CMK (cell line): ENCODE measurements around the gene LMBRD2.
A peak's percentile ranks its signal among the peaks of the same experiment; 100 is the strongest.
"Not testable (repeated sequence)": the region's sequence is repeated elsewhere in the genome, so short reads cannot be mapped to it uniquely, and the experiment has no call there.

ENCODE experiments used
- DNase-seq: peaks from one replicate; pipeline ENCODE4 v3.0.0-alpha.2; 2010; ENCODE audit warnings: low read depth

The LMBRD2 gene

DNA sequence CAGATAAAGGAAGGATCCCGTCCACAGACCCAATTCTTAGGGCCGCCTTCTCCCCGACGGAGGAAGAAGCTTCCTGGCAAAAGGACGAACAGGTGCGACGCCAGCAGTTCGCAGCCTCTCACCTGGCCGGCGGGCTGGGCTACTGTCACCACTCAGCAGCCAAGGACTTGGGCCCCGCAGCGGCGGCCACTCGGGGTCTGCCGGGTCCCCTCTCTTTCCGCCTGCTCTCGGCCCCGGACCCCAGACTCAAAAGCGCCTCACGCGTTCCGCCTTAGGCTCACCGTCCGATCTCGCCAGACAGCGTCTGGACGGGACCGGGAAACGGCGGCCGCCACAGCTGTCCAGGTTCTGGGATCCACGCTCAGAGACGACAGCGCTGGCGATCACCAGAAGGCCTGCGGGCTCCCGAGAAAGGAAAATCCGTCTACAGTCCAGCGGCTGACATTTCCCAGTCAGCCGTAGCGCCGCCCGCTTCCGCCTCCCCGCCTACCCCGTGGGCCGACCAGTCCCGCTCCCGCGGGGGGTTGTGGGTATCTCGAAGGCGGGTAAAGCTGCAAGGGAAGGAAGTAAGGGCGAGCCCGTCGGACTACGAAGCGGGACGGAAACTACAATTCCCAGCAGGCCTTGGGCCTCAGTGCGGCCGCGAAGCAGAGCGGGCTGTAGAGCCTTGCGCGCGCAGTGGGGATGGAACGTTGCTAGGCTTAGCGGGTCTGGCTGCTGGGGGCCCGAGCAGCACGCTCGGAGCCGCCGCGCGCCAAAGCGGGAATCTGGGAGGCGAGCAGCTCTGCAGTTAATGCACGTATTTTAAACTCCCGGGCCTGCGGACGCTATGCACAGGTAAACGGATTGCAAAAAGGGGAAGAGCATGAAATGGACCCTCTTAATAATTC, at the start of gene LMBRD2, which contains the start of gene SKP2:
Gene LMBRD2 (minus strand): TSS at position 454 of the 890 bp plus-strand sequence. CDS start 8,538 bp downstream, outside the sequence.
Gene SKP2 (plus strand): TSS at position 678 of the 890 bp plus-strand sequence. CDS start 152 bp downstream, at position 830.
- peak; percentile 89 for DNase-seq

DNA sequence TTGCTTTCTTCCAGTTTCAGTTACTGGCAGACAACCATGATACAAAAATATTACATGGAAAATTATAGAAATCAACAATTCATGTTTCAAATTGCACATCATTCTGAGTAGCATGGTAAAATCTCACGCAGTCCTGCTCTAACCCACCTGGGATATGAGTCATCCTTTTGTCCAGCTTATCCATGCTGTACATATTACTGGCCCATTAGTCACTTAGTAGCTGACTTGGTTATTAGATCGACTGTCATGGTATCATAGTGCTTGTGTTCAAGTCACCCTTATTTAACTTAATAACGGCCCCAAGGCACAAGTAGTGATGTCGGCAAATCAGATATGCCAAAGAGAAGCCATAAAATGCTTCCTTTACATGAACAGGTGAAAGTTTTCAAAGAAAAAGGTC, 48.8 kb upstream of the LMBRD2 start:
- no peak for DNase-seq

DNA sequence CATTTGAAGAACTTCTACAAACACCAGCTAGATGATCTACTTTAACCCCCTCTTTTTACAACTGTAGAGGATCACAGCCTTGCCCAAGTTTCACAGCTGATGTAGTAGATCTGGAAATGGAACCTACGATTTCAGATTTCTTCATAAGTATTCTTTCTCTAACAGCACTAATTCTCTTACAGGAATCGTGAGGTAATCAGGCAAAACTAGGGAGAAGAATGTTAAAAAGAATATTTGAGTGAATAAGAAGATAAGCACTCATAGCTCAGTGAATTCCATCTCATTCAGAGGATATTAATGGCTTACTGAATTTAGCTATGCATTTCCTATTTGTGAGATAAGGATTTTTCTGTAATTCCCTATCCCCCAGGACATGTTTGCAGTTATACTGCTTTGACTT, 47.9 kb upstream of the LMBRD2 start:
- no peak for DNase-seq

DNA sequence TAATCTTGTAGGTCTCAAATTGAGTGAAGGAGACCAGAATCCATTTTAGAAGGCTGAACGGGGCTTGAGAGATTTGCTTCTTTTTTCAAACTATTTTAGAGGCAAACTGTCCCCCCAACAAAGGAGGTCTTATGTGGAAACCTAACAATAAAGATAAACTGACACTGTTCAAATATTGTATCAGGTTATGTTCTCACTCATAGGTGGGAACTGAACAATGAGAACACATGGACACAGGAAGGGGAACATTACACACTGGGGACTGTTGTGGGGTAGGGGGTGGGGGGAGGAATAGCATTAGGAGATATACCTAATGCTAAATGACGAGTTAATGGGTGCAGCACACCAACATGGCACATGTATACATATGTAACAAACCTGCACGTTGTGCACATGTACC, 47.1 kb upstream of the LMBRD2 start:
- DNase-seq, result not testable (repeated sequence)

DNA sequence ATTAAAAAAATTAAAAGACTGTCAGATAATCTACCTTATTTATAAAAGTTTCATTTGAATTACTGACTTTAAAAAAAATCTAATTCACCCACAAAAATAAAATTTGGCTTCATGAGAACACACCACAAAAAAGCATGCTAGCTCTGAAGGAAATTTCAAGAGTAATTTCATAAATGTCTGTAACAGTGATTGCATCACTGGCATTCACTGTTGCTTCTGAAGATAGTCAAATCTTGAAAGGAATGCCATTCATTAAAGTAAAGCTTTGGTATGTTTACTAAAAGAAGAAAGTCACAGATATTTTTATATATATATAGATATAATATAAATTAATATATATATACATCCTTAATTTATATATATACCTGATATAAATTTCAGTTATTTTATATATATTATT, 46.6 kb upstream of the LMBRD2 start:
- no peak for DNase-seq

DNA sequence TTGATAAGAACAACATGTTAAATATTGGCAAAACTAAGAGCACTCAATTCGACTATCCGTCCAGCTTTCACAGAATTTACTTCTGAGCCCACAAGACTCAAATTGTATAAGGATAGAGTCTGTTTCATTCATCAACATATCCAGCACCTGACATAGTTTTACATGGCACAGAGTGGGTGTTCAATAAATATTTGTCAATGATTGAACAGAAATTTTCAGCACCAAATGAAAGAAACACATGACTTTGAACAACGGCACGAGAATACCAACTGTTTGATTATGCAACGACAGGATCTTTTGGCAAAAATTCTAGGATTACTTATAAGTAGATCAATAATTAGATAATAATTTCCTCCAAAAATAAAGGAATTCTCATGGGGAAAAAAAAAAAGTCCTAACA, 42.1 kb upstream of the LMBRD2 start:
- DNase-seq, result no peak

DNA sequence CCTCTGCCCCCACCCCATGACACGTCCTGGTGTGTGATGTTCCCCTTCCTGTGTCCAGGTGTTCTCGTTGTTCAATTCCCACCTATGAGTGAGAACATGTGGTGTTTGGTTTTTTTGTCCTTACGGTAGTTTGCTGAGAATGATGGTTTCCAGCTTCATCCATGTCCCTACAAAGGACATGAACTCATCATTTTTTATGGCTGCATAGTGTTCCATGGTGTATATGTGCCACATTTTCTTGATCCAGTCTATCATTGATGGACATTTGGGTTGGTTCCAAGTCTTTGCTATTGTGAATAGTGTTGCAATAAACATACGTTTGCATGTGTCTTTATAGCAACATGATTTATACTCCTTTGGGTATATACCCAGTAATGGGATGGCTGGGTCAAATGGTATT, 32.7 kb upstream of the LMBRD2 start:
- not testable (repeated sequence) for DNase-seq

DNA sequence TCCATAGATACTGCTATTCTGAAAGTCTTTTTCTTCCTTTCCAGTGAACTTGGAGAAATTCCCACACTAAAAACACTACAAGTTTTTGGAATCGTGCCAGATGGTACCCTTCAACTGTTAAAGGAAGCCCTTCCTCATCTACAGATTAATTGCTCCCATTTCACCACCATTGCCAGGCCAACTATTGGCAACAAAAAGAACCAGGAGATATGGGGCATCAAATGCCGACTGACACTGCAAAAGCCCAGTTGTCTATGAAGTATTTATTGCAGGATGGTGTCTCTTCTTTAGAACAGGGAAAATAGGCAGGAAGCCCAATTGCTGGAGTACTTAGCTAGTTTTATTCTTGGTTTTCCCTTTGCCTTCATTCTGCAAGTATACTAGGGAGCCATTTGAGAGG, 30.1 kb upstream of the LMBRD2 start:
- DNase-seq, result no peak

DNA sequence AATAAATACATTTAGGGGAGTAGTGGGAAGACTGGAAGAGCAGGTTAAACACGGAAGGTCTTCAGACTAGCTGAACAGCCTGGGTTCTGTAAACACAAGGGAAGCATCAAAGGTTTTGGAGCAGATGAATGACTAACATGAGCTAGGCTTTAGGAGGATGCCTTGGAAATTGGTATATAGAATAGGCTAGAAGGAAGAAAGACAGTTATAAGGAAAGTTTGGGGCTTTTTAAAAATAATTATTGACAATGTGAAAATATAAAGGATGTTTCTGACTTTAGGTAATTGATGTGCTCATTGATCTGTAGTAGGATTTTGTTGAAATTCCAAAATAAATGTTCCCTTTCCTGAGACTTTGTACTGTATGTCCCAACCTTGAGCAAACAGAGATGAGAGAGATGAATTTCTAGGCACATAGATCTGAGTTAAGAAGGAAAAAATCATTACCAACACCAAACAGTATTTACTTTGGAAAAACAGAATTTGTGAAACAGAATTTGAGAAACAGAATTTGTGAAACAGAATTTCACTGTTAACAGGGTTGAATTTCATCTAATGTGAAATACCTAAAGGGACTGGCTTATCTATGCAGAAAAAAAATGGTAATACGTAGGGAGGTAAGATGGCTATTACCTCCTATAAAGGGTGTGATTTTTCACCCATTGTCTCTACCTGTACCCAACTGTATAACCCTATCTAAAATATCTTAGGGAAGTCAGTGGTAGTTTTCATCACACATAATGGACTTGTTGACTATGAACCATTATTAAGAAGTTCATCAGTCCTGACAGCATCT, 29.1 kb upstream of the LMBRD2 start:
- no peak for DNase-seq

DNA sequence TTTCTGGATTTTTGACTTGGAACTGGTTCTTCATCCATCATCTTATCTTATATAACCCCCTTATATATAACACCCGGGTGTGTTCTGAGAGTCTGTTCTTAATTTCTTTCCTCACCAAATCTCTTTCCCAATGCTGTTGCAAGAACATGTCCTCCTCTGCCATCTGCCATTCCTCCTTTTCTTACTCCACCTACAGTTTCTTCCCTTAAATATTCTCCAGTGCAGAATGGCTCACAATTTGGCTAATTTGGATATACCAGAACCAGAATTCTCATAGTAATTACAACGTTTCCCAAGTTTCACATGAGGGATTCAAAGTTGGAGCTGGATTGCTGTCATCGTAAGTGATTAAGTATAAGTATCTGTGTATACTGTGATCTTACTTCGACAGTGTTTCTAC, 28.3 kb upstream of the LMBRD2 start:
- no peak for DNase-seq

DNA sequence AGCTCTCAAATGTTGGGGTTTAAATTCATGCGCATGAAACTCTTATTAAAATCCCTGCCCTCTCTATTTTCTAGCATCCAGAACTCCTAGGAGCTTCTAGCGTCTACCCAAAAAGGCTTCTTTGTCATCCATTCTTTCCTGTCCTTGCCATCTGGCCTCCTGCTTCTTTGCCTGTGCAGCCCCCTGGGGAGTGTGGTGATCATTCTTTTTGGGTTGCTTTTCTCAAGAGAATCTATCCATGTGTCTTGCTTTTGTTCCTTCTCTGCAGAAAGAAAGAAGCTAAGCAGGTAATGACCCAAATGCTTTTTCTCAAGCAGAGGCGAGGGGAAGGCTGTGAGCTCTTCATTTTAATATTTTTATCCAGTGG, 26.8 kb upstream of the LMBRD2 start:
- DNase-seq, result no peak

DNA sequence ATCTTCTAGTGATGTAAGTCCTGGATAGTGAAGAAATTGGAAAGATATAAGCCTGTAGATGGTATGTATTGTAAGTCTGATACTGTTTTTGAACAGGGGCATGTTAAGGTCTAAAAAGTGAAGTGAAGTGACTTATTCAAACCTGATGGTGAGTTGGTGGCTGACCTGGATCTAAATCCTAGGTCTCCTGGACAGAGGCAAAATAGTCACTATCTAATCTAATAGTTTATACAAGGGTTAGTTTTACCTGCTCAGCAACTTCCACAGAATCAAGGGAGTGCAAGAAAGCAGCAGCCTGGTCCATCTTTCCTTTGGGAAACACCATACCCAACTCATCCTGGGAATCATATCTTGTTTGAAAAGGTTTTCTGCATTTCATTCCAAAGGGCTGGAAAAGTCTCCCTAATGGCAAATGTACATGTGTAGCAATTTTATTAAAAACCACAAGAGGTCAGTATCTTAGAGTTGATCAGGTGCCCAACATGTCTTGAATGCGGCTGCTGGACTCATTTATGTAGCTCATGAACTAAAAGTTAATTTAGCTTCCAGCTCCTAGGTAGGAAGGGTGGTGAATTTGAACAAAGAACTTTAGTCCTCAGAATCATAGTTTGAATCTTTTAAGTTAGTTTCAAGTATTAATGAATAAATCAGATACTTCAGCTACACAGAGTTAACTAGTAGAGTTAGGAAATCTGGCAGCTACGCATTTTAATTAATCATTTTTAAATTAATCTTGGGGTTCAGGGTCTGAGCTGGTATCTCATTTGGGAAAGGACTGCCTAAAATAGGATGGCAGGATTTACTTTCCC, 26.2 kb upstream of the LMBRD2 start:
- DNase-seq, result no peak

DNA sequence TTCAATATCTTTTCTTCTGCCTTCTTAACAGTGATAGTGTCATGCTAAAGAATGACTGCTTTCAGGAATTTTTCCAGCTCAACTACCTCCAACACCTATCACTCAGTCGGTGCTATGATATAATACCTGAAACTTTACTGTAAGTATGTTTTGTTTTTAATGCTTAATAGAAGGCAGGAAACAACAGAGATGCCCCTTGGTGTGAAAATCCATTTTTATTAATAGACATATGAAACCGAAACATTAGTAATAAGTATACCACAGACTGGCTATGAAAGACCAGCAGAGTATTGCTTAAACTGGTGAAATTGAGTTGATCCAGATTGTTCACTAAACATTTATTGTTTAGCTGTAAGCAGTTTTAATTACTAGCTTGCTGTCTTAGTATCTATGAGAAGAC, 25.5 kb upstream of the LMBRD2 start:
- no peak for DNase-seq

DNA sequence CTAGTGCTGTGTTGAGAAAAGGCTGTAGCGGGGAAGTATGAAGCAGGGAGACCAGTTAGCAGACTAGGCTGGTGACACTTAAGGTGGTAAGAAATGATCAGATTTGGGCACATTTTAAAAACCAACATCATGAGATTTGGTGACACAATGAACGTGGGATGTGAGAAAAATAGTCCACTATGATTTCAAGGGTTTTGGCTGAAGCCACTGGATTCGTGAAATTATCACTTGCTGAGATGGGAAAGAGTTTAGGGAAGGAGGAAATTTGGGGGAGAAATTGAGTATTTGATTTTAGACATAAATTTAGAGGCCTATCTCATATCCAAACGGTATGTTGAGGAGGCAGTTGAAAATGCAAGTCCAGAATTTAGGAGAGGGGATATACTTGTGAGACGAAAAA, 23.4 kb upstream of the LMBRD2 start:
- no peak for DNase-seq

DNA sequence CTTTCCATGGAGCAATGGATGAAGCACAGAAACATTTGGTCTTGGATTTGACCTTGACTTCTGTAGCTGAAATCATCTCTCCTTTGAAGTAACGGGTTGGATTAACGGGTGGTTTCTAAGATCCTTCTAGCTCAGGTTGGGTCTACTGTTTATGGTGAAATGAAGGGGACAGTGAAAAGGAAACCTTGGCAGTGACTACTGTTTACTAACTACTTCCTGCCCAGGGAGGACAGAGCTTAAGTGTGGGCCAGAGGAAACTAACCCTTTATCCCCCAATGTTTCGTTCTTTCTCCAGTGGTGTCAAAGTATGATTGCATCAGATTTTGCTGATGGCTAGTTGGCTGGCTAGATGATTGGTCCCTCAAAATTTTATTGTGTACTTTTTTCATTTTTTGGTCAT, 22.4 kb upstream of the LMBRD2 start:
- no peak for DNase-seq

DNA sequence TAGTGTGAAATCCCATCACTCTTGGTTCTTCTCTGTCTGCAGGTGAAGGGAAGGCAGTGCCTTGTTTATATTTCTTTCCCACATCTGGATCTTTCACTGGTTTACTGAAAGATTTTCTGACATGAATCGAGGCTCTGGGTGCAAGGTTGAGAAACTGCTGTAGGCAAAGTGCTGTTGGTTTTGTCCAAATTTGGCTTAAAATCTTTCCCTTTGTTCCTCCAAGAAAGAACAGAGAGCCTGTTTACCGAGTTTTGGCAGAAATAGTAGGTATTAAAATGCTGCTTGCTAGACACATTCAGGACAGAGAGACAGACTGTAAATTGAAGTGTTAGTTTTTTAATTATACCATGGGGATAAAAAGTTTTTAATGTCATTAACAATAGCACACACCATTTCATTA, 21.7 kb upstream of the LMBRD2 start:
- no peak for DNase-seq

DNA sequence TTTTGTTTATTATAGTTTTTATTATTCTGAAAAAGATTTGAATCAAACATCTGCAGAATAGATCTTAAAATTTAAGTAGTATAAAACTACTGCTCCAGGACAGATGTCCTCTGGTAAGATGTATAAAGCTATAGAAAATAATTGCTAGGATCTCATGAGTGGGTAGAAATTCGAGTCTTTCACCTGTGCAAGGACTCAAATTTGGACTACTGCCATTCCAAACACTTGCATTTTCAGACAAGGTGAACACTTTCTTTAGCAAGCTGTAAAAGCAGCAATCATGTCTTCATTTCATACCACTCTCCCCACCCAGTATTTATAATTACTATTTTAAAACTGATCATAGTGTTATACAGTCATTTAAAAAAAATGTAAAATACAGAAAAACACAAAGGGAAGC, 20.9 kb upstream of the LMBRD2 start:
- no peak for DNase-seq

DNA sequence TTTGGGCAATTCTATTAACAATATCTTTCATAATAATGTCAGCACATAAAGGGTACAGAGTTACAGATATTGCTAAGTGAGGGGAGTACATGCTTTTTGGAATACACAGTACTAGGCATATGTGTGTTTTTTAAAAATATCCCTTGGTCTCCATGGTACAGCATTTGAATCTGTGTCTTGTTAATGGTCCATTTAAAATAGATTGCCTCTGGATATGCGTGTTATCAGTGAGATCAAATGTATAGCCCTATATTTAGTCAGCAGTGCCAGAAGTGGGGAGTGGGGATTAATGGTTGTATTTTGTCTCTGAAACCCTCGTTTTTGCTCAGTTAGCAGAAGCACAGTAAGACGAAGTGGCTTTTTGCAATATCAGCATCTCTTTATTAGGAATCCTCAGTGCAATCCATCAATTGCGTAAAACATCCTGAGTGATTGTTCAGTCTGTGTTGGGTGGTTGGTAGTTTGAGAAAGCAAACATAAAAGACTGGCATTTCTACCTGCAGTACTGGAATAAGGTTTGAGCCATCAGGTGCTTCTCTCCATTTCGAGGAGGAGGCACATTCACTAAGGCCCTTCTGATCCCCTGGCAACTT, 19.2 kb upstream of the LMBRD2 start:
- no peak for DNase-seq

DNA sequence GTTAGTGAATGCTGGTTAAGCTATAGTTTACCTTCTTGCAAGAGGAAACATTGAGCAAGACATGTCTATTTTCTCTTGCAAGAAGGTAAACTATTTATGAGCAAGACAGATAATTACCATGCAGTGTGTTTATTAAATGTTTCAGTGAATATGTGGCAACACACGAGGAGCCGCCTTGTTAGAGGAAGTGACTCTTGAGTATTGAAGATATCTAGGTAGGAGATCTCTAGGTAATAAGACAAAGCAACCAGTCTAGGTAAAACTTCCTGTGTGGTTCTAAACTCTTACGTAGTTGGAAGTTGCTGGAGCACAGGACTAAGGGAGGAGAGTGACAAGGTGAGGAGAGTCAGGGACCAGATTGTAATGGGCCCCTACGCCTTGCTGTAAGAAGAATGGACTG, 17.1 kb upstream of the LMBRD2 start:
- DNase-seq, result no peak

DNA sequence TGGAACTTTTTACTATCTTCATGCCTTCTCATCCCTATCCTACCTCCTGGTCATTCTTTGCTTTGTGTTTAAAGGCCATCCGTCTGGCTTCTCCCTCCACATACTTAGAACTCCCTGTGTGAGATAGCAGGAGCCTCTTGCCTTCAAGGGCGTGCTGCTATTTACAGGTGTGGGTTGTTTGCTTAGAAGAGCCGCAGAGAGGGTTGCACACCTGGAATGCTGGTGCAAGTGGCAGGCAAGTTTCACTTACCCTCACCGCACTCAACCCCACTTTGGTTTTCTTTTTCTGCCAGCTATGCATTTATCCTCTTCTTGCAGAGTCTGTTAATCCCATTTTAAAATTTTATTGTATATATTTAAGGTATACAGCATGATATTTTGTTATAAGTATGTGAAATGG, 12.8 kb upstream of the LMBRD2 start:
- no peak for DNase-seq

DNA sequence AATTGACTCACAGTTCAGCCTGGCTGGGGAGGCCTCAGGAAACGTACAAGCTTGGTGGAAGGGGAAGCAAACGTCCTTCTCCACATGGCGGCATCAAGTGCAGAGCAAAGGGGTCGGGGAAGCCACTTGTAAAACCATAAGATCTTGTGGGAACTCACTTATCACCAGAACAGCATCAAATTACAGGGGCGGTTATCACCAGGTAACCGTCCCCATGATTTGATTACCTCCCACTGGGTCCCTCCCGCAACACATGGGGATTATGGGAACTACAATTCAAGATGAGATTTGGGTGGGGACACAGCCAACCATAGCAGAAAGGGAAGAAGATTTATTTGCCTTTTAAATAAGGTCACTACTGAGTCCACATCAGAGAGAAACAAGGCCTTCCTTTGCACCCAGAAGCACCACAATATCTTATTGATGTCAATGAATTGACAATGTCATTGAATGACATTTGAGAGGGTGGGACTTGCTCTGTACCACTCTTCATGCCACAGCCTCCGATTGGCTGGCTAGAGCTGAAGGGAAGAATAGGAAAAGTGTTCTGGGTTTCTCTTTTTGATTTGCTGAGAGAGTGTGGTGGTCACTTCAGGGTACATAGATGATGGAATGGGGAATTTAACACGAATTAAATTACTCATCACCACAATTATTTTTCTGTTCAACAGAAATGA, 11.3 kb upstream of the LMBRD2 start:
- no peak for DNase-seq
